Colonic mucosa (tissue), 4 donors: ENCODE data around the gene ICA1. TPM values are rescaled to one million over a fixed set of nuclear protein-coding genes. Genes with fewer than 3 reads are reported as not detected.

Experiments used
- DNase-seq: peaks from one replicate; pipeline ENCODE4 v3.0.0-alpha.2; 2020
- H3K27ac ChIP-seq: fragments of 200-600 bp; one replicate; pipeline ENCODE4 v1.8.0; 2021
- H3K27me3 ChIP-seq: fragments of 200-600 bp; one replicate; pipeline ENCODE4 v1.8.0; 2021
- H3K36me3 ChIP-seq: fragments of 200-600 bp; one replicate; pipeline ENCODE4 v1.8.0; 2021
- H3K4me1 ChIP-seq: fragments of 200-600 bp; one replicate; pipeline ENCODE4 v1.8.0; 2021; ENCODE audit warnings: mild to moderate bottlenecking
- H3K4me3 ChIP-seq: fragments of 200-600 bp; one replicate; pipeline ENCODE4 v1.8.0; 2021
- H3K9ac ChIP-seq, 2 donors: one replicate each; pipeline ENCODE4 v1.7.0; 2013; ENCODE audit warnings: control low read depth in 2 of 2, low read depth in 2 of 2, low read length in 2 of 2
- H3K9me3 ChIP-seq: fragments of 200-600 bp; one replicate; pipeline ENCODE4 v1.8.0; 2021
- CTCF ChIP-seq: fragments of 200-600 bp; IDR thresholded peaks from one replicate; pipeline ENCODE4 v1.8.0; 2022; ENCODE audit warnings: antibody characterized with exemption, mild to moderate bottlenecking
- intact Hi-C: fragments of 100-400 bp; cut with DNase I; formaldehyde crosslinking; loops from one replicate; pipeline ENCODE4 v1.14.1; 2022
- total RNA-seq, 2 donors: library from RNA; stranded (reverse); fragmentation: NEBNext Ultra II Directional in 1 of 2; extraction: Animal tissue kit (Norgen Biotek cat#: 25700) in 1 of 2; gene quantifications; one replicate each; pipeline ENCODE4 v1.2.1, GENCODE V29; 2021
- donor health status: healthy.
- donor health status: DM: no; HTN: no; CAD: no.
- donor health status: DM: no; HTN: no; CAD: no.

Gene ICA1
- total RNA-seq, 2 donors from 2014 or later: 46.1 to 47.5 TPM

- no peak for TF ChIP-seq CTCF
- no peak overlapping the region for H3K4me3 ChIP-seq
- no peak overlapping the region for H3K9ac ChIP-seq
- H3K9me3 ChIP-seq: no peaks in the 10 kb centered on the region
- no peak for DNase-seq
- H3K4me1 ChIP-seq: peaks cover under 1% of the 10 kb centered on the region
- no peak overlapping the region for H3K27ac ChIP-seq
- peaks cover 7% of the 10 kb centered on the region for H3K27me3 ChIP-seq
- intact Hi-C loops: no loop called here
- no peaks in the 10 kb centered on the region for H3K36me3 ChIP-seq
Observed at GRCh38 chr7:8259586-8260222, 2.3 kb downstream of the ICA1 start.

DNA sequence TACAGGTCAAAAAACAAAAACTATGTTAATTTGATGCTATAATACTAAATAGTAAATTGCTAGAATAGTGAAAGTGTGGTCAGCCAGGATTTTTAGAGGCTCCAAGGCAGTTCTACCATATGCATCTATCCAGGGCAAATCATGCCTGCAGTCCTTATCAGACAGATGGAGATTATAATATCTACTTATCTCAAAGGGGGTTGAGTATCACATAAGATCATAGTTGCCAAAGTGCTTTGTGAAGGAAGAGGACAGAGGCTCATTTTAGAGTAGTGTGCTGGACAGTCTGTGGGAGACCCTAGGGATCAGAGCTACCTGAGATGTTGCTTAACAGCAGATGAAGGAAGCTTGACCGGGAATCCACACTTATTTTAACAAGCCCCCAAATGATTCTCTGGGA lies 3.2 kb downstream of the ICA1 start:
- TF ChIP-seq CTCF: no peak
- Histone ChIP-seq H3K4me3 (no peak overlapping the region), H3K9me3 (no peaks in the 10 kb centered on the region), H3K36me3 (no peaks in the 10 kb centered on the region), H3K27me3 (peaks cover 7% of the 10 kb centered on the region), H3K9ac (no peak overlapping the region), H3K4me1 (peaks cover 7% of the 10 kb centered on the region), H3K27ac (no peak overlapping the region)
- no peak for DNase-seq
- intact Hi-C loops: no loop called here

- intact Hi-C loops: no loop called here
Observed at GRCh38 chr7:8258166-8258565, 3.8 kb downstream of the ICA1 start.

GRCh38 chr7:8255680-8256655 lies 6.0 kb downstream of the ICA1 start:
- Histone ChIP-seq H3K36me3 (no peaks in the 10 kb centered on the region), H3K9ac (no peak overlapping the region), H3K4me3 (no peak overlapping the region), H3K27me3 (no peaks in the 10 kb centered on the region), H3K4me1 (peaks cover 7% of the 10 kb centered on the region), H3K9me3 (no peaks in the 10 kb centered on the region), H3K27ac (no peak overlapping the region)
- TF ChIP-seq CTCF: no peak
- no peak for DNase-seq
- intact Hi-C loops: no loop called here

More at GRCh38 chr7:8258166-8258565, 3.8 kb downstream of the ICA1 start:
- Histone ChIP-seq H3K9me3 (no peaks in the 10 kb centered on the region), H3K4me1 (peaks cover 7% of the 10 kb centered on the region), H3K9ac (no peak overlapping the region), H3K36me3 (no peaks in the 10 kb centered on the region), H3K27ac (no peak overlapping the region), H3K4me3 (no peak overlapping the region), H3K27me3 (peaks cover 7% of the 10 kb centered on the region)
- no peak for DNase-seq
- no peak for TF ChIP-seq CTCF

- Histone ChIP-seq H3K27me3 (no peaks in the 10 kb centered on the region), H3K27ac (peak overlapping the region; percentile 41), H3K4me1 (peaks cover 7% of the 10 kb centered on the region), H3K36me3 (no peaks in the 10 kb centered on the region), H3K4me3 (no peak overlapping the region), H3K9ac (no peak overlapping the region), H3K9me3 (no peaks in the 10 kb centered on the region)
- peak; percentile 31 for DNase-seq
- TF ChIP-seq CTCF: no peak
- intact Hi-C loops: no loop called here
Observed at GRCh38 chr7:8254667-8255066, 7.3 kb downstream of the ICA1 start.
